NCI-H1694 (cell line): ENCODE results near the gene MPPED1.

Experiments used
- DNase-seq: peaks from one replicate; lab custom pipeline; 2025; lab: John Stamatoyannopoulos, UW

The MPPED1 gene

DNA sequence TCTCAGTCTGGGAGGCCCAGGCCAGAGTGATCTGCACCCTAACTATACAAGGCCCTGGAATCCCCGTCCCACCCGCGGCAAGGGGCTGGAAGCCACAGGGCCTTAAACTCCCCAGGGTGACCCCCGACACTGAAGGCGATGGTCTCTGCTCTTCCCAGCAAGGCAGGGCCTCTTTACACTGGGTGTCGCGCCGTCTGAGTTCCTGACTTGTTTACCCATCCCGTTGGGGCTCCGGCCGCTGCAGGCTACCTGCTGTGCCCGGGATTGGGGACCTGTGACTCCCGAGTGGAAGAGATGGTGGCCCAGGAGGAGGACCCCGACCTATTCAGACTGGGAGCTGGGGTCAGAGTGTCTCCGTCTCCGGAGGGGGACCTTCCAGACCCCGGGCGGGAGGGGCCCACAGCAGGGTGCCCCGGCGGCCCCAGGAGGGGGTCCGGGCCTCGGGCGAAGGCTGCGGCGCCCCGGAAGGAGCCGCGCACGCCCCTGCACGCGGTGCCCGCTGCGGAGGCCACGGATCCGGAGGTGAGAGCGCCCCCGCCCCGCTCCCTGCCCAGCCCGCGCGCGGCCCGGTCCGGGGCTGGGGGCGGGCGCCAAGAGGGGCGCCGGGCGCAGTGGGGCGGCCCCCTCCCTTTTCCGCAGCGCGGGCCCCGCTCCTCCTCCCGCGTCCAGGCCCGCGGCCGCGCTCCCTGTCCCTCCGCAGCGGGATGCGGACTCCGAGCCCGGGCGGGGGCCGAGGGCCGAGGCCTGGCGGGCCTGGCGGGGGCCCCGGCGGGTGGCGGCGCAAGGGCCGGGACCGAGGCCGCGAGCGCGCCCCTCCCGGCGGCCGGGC is 560 bp upstream of the MPPED1 start:
- DNase-seq = no peak

DNA sequence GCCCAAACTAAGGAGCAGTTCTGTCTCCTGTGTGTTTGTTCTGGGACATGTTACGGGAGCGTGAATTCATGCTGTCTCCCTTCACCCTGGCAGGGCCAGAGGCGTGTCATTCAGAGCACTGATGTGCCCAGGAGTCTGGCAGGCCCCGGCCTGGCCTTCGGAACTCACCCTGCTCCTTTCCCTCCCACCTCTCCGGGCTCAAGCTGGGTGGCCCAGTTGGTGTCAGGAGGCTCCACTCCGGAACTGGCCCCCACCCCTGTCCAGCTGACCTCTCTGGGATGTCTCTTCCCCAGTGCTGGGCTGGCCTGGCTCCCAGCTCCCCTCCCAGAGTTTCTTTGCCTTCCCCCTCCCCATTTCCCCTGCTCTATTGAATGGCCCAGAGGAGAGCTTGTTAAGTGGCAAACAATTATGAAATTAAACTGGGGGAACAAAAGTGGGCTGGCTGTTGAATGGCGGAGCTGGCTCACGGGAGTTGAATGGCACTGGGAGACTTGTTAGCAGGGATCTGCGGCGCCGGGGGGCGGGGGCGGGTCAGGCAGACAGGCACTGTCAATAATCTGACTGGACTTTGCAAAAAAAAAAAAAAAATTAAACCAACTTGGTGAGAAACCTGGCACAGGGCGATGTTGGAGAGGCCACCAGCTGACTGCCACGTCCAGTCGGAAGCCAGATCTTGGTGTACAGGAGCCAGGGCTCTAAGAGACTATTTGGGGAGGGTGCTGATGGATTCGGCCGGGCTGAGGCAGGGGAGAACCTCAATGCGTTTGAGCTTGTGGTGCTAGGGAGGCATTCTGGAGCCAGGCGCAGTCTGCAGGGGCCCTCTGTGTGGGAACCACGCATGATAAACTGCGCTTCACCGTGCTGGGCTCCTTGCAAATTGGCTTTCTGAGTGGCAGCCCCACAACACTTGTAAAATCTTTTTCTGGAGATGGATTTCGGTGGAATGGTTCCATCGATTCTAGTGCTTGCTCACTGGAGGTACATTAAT is 1.3 kb downstream of the MPPED1 start:
- no peak for DNase-seq

DNA sequence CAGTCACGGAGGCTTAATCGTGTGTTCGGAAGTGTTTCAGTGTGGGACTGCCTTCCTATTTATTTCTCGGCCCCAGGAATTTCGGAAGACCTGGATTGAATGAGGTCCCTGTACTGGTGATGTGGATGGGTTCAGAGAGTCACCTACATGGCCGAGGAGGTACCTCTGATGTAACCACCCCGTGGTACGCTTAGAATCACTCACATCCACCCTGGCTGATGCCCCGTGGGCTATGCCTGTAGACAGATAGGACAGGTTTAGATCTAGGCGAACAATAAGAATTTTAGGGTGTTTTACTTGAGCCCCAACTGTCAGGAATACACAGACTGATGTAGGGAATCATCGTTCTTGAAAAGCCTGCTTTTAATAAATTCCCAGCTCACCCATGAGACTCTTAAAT is 2.0 kb downstream of the MPPED1 start:
- no peak for DNase-seq

DNA sequence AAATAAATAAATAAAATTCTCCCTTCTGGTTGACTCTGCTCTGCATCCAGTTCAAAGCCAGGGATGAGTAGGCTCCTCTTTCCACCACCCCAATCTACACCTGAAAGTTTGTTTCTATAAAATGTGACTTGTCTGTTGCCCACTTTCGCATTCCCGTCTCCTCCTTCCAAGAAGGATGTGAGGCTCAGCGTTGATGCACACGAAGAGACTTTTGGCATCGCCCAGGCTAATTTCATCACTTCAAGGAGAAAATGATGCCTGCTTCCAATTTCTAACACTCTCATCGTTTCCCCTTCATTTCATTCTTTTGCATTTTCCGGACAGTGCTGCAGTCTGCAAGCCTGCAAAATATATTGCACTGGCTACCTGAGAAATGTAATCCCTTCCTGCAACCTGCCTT is 3.9 kb downstream of the MPPED1 start:
- no peak for DNase-seq

DNA sequence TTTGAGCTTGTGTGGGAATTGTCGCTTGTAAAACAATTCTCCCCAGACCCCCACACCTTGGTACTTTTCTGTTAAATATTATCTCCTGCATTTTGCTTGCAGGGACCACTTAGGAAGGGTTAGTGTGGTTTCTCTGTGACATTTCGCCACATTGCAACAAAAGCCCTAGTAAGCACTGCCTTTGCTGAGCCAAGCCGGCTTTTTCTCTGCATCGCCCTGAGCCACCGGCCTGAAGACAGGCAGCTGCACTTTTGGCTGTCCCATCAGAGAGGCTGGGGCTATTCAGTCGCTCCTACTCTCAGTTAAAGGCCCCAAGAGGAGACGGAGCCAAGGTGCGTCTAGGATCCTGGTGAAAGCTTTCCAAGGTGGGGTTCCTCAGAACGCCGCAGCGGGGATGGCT is 5.7 kb downstream of the MPPED1 start:
- no peak for DNase-seq

DNA sequence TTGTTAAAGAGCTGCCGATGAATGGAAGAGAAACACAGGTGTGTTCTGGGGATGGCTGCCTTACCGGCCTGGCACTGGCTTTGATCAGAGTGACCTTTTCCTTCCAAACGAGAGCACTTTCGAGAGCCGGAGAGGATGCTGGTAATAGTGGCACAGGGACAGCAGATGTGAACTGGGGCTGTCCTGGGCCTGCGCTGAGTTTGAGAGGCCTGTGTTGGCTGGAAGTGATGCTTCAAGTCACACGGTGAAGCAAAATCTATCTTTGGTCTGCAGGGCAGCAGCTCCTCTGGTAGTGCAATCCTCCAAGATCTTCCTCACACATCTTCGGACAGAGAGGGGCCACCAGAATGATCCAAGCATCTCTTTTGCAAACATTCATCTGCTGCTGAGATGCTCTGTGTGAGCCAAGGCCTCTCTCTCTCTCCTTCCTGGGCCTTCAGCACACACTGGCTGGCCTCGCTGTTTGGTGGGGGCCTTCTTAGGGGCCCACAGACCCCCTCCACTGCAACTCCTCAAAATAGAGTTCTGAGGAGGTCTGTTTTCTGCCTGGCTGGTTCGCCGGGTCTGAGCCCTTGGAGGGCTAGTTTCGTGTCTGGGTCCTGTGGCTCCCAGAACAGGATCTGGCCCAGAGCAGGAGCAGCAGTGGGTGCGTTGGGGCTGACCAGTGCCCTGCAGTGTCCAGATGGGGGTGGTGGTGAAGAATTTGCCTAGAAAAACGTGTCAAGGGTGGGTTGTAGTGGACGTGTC is 6.4 kb downstream of the MPPED1 start:
- DNase-seq = no peak

DNA sequence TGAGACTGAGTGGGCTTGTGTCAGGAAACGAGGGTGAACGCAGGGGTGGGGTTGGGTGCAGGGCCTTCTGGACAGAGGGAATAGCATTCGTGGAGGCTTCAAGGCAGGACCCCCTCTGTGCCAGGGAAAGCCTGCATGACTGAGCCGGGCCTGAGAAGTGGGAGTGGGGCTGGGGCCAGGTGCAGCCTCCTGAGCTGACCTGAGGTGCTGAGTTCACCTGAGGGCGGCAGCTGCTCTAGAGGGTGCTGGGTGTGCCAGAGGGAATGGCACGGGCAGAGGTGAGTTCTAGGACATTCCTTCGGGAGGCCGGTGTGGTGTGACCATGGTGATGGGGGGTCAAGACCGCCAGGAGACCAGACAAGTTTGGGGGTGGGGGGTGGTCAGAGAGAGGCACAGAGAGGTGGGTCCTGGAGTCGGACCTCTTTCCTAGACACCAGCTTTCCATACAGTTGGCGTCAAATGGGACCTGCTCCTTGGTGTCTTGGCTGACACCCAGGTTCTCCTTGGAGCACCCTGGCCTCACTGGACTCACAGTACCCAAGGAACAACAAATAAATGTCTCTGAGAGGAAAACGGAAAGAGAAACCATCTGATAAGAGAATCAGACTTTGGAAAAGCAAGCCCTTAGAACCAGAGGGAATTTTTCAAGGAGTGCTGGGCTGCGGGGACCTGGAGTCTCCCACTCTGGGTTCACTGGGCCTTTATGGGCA is 7.7 kb downstream of the MPPED1 start:
- no peak for DNase-seq

DNA sequence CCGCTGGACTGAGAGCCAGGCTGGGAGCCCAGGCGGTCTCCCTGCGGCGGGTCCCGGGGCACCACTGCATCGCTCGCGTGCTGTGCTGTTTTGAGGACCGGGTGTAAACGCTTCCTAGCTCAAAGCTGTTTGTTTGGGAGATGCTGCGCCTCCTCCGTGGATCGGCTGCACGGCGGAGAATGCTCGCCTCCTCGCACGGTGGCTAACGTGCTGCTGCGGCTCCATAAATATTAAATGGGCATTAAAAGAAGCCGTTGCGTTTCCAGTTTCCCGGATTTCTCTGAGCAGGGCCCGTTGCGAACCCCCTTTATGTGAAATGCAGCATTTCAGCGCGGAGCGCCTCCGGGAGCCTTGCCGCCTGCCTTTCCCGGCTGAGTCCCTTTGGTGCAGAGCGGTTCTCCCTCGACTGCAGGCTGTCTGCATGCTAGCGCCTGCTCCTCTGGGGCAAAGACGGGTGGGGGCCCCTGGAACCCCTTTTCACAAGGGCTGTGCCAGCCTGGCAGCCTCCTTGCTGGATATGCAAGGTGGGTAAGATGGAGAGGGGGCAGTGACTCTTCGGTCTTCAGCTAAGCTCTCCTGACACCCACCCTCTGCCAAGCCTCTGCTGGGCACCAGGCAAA is 9.3 kb downstream of the MPPED1 start:
- no peak for DNase-seq

DNA sequence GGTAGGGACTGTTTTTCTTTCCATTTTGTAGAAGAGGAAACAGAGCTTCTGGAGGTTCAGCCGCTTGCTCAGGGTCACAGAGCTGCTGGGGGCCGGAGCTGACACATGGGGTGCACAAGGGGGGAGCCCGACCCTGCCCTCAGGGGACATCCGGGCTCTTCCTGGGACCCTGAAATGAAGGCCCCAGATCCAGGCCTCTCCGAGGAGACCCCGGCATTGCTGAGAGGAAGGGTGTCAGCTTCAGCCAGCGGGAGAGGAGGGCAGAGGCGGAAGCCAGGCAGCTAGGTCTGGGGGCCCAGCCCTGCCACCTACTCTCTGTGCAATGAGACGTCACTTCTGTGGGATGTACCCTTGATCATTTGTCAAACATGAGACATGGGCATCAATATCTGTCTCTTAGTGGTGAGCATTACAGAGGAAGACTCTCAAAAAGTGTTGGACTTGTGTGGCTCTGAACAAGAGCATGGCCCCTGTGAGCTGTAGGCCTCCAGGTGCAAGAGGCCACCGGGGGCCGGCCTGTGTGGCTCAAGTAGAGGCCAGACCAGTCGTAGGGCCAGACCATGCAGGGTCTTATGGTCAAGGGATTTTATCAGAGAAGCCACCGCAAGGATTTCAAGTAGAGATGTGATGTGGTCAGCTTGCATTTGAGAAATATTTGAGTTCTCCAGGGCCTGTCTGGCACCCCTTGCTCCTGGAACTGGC is 10.3 kb downstream of the MPPED1 start:
- no peak for DNase-seq

DNA sequence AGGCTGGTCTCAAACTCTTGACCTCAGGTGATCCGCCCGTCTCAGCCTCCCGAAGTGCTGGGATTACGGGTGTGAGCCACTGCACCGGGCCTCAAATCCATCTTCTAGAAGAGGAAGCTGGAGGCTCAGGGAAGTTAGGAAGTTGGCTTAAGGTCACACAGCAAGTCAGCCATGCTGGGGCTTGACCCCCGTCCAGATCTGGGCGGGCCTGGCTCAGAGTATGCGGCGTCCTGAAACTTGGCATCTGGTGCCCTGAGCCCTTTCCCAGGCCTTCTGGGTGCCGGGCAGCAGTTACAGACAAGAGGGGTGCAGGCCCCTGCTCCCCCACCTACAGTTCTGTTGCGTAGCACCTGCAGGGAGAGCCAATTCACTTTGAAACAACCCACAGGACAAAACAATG is 11.2 kb downstream of the MPPED1 start:
- DNase-seq = no peak

DNA sequence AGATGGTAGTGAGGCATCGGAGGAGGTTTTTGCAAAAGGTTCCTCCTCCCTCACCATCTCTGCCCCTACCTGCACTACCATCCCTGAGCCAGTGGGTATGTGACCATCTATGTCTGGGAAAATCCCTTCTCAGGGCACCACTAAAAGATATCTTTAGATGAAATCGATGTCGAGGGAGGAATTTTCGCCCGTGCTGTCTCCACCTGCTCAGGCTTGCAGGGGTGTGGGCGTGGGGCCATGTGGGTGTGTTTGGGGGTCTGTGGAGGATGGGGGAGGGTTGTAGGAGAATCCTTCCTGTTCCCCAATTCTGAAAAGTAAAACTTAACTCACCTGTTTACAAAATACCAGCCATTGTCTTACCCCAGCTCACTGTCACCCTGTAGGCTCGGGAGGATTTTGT is 12.4 kb downstream of the MPPED1 start:
- no peak for DNase-seq

DNA sequence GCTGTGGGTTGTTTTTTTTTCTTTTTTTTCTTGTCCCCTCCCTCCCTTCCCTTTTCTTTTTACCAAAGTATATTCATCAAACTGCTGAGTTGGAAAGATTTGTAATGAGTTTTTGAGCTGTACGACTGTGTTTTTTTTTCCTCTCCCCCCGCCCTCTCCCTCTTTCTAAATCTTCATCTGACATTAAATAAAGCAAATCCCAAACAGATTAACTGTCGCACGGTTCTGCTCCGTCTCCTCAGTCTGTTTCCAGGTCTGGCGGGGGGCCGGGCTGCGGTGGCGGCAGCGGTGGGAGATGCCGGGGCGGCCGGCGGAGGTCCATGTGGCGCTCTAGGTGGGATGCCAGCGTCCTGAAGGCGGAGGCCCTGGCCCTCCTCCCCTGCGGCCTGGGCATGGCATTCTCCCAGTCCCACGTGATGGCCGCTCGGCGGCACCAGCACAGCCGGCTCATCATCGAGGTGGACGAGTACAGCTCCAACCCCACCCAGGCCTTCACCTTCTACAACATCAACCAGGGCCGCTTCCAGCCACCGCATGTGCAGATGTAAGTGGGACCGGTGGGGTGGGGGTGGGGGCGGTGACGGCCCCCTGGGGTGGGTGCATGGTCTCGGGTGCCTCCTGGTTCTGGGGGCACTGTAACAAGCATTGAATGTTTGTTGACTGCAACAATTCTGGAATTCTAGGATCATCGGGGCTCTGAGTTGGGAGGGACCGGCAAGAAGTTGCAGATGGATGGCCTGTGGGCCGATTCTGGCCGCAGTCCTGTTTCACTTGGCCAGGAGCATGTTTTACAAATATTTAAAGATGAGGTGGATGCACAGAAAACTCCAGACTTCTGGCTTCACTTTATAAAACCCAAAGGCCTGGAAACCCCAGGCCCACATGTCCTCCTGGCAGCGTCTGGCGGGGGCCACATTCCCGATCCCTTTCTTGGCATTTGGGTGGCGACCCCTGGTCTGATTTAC is 13.1 kb downstream of the MPPED1 start:
- DNase-seq = no peak

DNA sequence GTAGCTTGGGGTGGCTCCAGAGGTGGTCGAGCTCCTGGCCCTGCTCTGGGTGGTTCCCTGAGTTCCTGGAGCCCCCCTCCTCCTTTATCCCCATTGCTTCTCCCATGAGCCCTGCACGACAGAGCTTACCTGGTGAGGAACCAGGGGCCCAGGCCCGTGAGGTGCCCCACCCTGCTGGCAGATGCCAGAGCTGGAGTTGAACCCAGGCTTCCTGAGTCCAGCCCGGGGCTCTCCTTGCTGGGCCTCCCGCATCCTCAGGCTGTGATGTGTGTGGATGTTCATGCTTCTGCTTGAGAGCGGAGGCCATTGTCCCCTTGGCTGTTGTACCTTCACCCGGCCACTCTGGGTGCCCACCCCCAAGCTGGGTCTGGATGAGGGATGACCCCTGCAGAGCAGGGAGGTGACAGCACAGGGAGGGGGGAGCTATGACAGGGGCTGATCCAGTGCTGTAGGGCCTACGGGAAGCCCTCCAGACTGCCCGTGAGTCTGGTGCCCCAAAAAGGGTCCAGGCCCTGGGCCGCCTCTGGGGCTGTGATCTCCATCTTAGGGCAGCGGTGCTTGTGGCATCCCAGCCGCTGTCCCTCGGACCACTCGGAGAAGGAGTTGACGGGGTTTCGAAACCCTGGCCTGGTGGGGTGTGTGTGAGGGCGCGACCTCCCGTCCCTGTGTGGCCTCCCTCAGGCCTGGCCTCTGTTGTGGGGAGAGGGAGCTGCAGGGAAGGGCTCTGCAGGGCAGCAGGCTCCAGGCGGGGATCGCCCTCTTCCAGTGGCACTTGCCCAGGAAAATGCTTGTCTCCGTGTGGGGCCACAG is 14.4 kb downstream of the MPPED1 start:
- DNase-seq = no peak

DNA sequence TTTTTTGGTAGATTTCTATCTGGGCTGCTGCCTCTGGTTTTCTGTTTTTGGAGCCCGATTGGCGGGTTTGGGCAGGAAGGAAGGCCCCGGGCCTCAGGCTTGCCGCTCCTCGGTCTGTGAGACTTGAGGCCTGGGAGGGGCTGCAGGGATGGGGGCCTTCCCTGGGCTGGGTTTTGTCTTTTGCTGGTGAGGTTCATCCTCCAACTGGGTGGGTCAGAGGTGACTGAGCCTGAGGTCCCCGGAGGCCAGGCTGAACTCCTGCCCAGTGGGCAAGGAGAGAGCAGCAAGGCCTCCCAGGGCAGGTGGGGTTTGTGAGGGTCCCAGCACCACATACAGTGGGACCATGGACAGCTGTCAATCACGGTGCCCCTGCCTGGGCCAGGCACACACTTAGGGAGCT is 15.0 kb downstream of the MPPED1 start:
- no peak for DNase-seq

DNA sequence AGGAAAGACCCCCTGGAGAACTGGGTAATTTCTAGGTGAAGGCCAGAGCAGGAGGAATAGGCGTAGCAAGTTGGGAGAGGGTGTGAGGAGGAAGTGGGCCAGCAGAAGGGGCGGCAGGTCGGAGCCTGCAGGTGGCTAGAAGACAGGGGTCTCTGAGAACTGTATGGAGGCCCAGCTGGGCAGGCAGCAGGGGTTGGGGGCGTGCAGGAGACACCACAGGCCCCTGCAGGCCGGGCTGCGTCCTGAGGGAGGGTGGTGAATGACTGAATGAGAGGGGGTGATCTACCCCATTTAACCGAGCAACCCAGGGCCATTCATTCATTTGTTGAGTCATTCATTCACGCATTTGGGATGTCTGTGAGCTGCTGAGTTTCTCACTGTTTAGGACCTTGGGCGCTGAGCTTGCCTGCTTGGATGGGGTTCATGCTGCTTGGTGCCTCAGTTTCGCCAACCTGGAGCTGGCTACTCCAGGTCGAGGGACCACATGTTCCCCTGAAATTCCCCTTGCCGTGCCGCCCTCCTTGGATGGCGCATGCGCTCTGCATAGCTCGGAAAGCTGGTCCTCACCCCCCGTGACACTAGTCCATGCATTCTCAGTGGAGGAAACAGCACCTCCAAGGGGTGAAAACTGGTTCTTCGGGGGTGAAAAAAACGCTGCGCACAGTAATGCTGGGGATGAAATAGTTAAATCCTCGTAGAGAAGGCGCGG is 15.6 kb downstream of the MPPED1 start:
- no peak for DNase-seq

DNA sequence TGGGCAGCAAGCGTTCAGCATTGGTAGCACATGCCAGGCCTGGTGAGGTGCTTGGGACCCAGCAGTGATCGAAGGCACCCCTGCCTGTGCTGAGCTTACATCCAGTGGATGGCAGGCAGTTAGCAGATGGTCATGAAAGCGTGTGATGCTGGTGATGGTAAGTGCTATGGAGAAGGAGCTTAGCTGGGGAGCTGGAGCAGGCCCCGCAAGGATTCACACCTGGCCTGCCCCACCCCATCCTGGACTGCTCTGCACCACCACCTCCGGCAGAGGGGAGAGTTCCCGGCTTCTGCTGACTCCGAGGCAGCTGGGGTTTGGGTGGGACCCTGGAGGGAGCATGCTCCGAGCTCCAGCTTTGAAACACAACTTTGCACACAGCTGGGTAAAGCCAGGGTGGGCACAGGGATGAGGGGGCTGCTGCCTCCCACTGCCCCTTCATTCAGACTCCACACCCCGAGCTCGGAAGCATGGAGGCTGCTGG is 16.2 kb downstream of the MPPED1 start:
- DNase-seq = no peak

DNA sequence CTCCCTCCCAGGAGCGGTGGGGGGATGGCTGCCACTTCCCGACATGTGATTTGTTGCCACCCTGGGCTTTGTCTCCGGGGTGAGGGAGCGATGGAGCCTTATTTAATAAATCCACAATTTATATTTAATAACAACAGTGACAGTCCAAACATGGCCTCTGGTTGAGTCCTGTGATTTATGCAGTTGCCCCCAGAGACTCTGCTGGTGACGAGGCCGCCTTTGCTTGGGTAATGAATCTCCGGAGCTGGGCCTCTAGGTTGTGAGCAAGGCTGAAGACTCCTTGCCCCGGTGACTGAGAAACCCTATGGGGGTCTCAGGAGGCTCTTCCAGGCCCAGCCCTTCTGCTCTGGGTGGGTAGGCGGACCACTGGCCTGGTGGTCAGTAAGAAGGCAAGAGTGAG is 16.7 kb downstream of the MPPED1 start:
- no peak for DNase-seq

DNA sequence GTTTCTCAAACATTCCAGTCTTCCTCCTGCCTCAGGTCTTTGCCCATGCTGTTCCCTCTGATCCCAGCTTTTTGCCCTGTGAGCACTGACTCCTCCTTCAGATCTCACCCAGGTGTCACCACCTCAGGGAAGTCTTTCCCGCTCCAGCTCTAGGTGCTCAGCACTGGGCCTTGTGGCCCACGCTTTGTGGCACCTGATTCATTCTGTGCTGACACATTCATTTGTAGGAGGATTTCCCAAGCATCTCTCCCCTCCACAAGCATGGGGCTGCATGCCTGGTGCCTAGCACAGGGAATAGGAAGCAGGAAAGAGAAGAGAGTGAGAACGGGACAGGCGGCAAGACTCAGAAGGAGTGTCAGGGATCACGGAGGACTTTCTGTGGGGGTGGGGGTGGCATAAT is 17.6 kb downstream of the MPPED1 start:
- DNase-seq = no peak
